Endothelial cell of umbilical vein (primary cell): ENCODE measurements around the gene ABHD14A. TPM values are rescaled to one million over a fixed set of nuclear protein-coding genes. Genes with fewer than 3 reads are reported as not detected.

Experiments used
- BruUV-seq: library from RNA; stranded (reverse); fragments of 400-500 nt; replicated peaks from 2 replicates; lab custom pipeline; 2021; lab: Mats Ljungman, UMichigan
- CTCF ChIA-PET: fragments of 300-600, 350-600 bp; sonication (Branson Sonifier 250); formaldehyde crosslinking; loops from one replicate; lab custom pipeline; 2021; ENCODE audit warnings: antibody characterized with exemption, inconsistent platforms; lab: Charles Lee
- POLR2A ChIA-PET: fragments of 300-600, 350-600 bp; sonication (Branson Sonifier 250); formaldehyde crosslinking; loops from one replicate; lab custom pipeline; 2021; ENCODE audit warnings: antibody characterized with exemption, inconsistent platforms; lab: Charles Lee
- DNase-seq: peaks from one replicate; pipeline ENCODE4 v3.0.0-alpha.2; 2011; ENCODE audit warnings: low read depth, low spot score
- FAIRE-seq: peaks from 2 replicates; lab custom pipeline; 2011; peaks lifted over from hg19 to GRCh38; lab: Jason Lieb, UNC
- H2AFZ ChIP-seq: 2 replicates; pipeline ENCODE4 v1.6.0; 2012; ENCODE audit warnings: low read depth, low read length, control low read depth, inconsistent platforms
- H3K27ac ChIP-seq: 2 replicates; pipeline ENCODE4 v1.5.1; 2011; ENCODE audit warnings: low read depth, mild to moderate bottlenecking, control low read depth, low read length, moderate library complexity; ENCODE audit not compliant: insufficient read depth
- H3K27me3 ChIP-seq, 2 experiments: 2 replicates each; pipeline versions ENCODE4 v1.6.0 to v1.6.1; 2011; ENCODE audit warnings: low read length in 2 of 2, mixed read lengths in 1 of 2; ENCODE audit not compliant: control insufficient read depth in 2 of 2, insufficient read depth in 2 of 2
- H3K36me3 ChIP-seq, 2 experiments: 2 replicates in 1 of 2; 3 replicates in 1 of 2; pipeline ENCODE4 v1.5.1; 2011; ENCODE audit warnings: low read length in 2 of 2, mild to moderate bottlenecking in 1 of 2, moderate library complexity in 1 of 2; ENCODE audit not compliant: control insufficient read depth in 2 of 2, insufficient read depth in 2 of 2; ENCODE audit errors: extremely low read depth in 1 of 2
- H3K4me1 ChIP-seq: 3 replicates; pipeline ENCODE4 v1.5.1; 2011; ENCODE audit warnings: mild to moderate bottlenecking, low read length; ENCODE audit not compliant: control insufficient read depth, insufficient read depth; ENCODE audit errors: extremely low read depth
- H3K4me2 ChIP-seq: 2 replicates; pipeline ENCODE4 v1.6.1; 2011; ENCODE audit warnings: low read length, control low read depth, mixed read lengths; ENCODE audit not compliant: insufficient read depth
- H3K4me3 ChIP-seq, 3 experiments: fragments of 200-600 bp in 1 of 3; sonication (generic), shearing (Covaris generic) in 1 of 3; replicated peaks in 1 of 3; 2 replicates each; pipeline ENCODE4 v1.5.1; 2011 to 2016; ENCODE audit warnings: control low read depth in 3 of 3, low read length in 3 of 3, mild to moderate bottlenecking in 2 of 3, inconsistent platforms in 1 of 3, low read depth in 1 of 3, moderate library complexity in 1 of 3; ENCODE audit not compliant: insufficient read depth in 1 of 3
- H3K79me2 ChIP-seq: 2 replicates; pipeline ENCODE4 v1.6.0; 2012; ENCODE audit warnings: low read length, inconsistent platforms; ENCODE audit not compliant: control insufficient read depth, insufficient read depth
- H3K9ac ChIP-seq: replicated peaks from 2 replicates; pipeline ENCODE3; 2011; ENCODE audit warnings: low read length, control low read depth; ENCODE audit not compliant: insufficient read depth; ENCODE audit errors: extremely low read depth
- H3K9me1 ChIP-seq: replicated peaks from 3 replicates; pipeline ENCODE4 v1.6.0; 2011; ENCODE audit warnings: mild to moderate bottlenecking, low read length; ENCODE audit not compliant: control insufficient read depth, insufficient read depth; ENCODE audit errors: extremely low read depth
- H3K9me3 ChIP-seq: replicated peaks from 2 replicates; pipeline ENCODE4 v1.5.1; 2012; ENCODE audit warnings: low read length, inconsistent platforms; ENCODE audit not compliant: control insufficient read depth, insufficient read depth
- H4K20me1 ChIP-seq: replicated peaks from 2 replicates; pipeline ENCODE3; 2011; ENCODE audit warnings: mild to moderate bottlenecking, low read length; ENCODE audit not compliant: control insufficient read depth, insufficient read depth; ENCODE audit errors: extremely low read depth
- EZH2 ChIP-seq: IDR thresholded peaks from 2 replicates; pipeline ENCODE4 v1.6.1; 2012; ENCODE audit warnings: borderline replicate concordance, low read depth, mild to moderate bottlenecking, moderate library complexity, low read length, inconsistent platforms; ENCODE audit not compliant: severe bottlenecking
- FOS ChIP-seq: IDR thresholded peaks from 2 replicates; pipeline ENCODE4 v1.6.1; 2011; ENCODE audit warnings: mild to moderate bottlenecking, low read length, moderate library complexity, borderline replicate concordance; ENCODE audit not compliant: insufficient read depth
- GATA2 ChIP-seq: IDR thresholded peaks from 2 replicates; pipeline ENCODE4 v1.7.0; 2011; ENCODE audit warnings: low read depth, mild to moderate bottlenecking, moderate library complexity, mixed read lengths, low read length; ENCODE audit not compliant: insufficient read length, insufficient read depth
- JUN ChIP-seq: IDR thresholded peaks from 2 replicates; pipeline ENCODE4 v1.6.1; 2011; ENCODE audit warnings: borderline replicate concordance, low read depth; ENCODE audit not compliant: insufficient read length, insufficient read depth
- MYC ChIP-seq: IDR thresholded peaks from one replicate; pipeline ENCODE4 v1.6.1; 2011; ENCODE audit warnings: mild to moderate bottlenecking, low read depth, low read length
- POLR2A ChIP-seq: IDR thresholded peaks from 2 replicates; pipeline ENCODE4 v1.6.1; 2012; ENCODE audit warnings: low read depth, mild to moderate bottlenecking, control low read depth, low read length
- POLR2AphosphoS5 ChIP-seq: IDR thresholded peaks from 2 replicates; pipeline ENCODE4 v1.6.1; 2012; ENCODE audit warnings: low read depth, mild to moderate bottlenecking, control low read depth, low read length, moderate library complexity; ENCODE audit not compliant: insufficient read depth
- dilution Hi-C: fragments of 300-500 bp; cut with MboI; formaldehyde crosslinking; loops from one replicate; pipeline ENCODE4 v1.15.0; 2019; ENCODE audit warnings: low sequenced_read_pairs; ENCODE audit not compliant: extremely low pct_ligation_motif_present
- intact Hi-C: fragments of 100-400 bp; cut with micrococcal nuclease; formaldehyde crosslinking; loops from one replicate; pipeline ENCODE4 v1.10.0; 2022
- polyA plus RNA-seq, 4 experiments: library from polyadenylated mRNA; depleted of rRNA in 3 of 4; stranded (reverse) in 3 of 4; unstranded in 1 of 4; fragments of >200 nt; gene quantifications; 2 replicates each; pipeline versions ENCODE4 v1.2.1 to v1.2.3, GENCODE V29; 2011 to 2012; ENCODE audit warnings: missing spikeins in 1 of 4
- total RNA-seq: library from RNA; stranded (reverse); gene quantifications from 2 replicates; pipeline ENCODE4 v1.2.3, GENCODE V29; 2021
- TF ChIP-seq, protein P1 (sequence below), 2 donors: IDR thresholded peaks; 1 replicate in 1 of 2; 2 replicates in 1 of 2; pipeline ENCODE4 v1.5.1; 2011; ENCODE audit warnings: low read length in 2 of 2, mild to moderate bottlenecking in 2 of 2, moderate library complexity in 2 of 2, control low read depth in 1 of 2, inconsistent platforms in 1 of 2, low read depth in 1 of 2; ENCODE audit not compliant: insufficient read depth in 1 of 2; ENCODE audit errors: extremely low read depth in 1 of 2
- TF ChIP-seq, protein P2 (sequence below): IDR thresholded peaks from 2 replicates; pipeline ENCODE4 v1.6.1; 2011; ENCODE audit not compliant: insufficient read depth, insufficient read length

Gene ABHD14A
- total and polyA plus RNA-seq, 2 donors (not counting 3 experiments of a cell fraction or from before 2014, with no cell fraction given) = 6.6 to 23.7 TPM

DNA sequence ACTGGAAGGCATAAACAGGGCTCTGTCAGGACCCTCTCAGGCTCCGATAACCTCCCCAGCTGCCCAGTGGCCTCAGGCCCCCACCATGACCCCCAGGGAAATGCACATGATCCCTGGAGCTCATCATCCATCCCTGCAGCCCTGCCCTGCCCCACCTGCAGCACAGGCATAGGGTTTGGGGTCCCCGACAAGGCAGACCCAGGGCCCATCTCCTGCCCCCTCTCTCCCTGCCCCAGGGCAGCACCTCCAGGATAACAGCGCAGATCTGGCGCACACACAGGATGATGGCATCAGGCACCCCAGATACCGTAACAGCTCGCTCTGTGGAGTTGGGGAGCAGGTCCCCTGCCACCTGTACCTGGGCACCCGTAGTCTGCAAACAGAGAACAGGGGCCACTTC lies 15.2 kb upstream of the ABHD14A start:
- H3K4me3 ChIP-seq = no peak overlapping the region
- POLR2A ChIA-PET = no interaction called here
- H3K4me1 ChIP-seq = no peaks in the 10 kb centered on the region
- H3K4me2 ChIP-seq = no peak overlapping the region
- no TSS peak for BruUV-seq
- TF ChIP-seq GATA2 (no peak), JUN (no peak), POLR2A (no peak)
- TF ChIP-seq, protein P1, sequence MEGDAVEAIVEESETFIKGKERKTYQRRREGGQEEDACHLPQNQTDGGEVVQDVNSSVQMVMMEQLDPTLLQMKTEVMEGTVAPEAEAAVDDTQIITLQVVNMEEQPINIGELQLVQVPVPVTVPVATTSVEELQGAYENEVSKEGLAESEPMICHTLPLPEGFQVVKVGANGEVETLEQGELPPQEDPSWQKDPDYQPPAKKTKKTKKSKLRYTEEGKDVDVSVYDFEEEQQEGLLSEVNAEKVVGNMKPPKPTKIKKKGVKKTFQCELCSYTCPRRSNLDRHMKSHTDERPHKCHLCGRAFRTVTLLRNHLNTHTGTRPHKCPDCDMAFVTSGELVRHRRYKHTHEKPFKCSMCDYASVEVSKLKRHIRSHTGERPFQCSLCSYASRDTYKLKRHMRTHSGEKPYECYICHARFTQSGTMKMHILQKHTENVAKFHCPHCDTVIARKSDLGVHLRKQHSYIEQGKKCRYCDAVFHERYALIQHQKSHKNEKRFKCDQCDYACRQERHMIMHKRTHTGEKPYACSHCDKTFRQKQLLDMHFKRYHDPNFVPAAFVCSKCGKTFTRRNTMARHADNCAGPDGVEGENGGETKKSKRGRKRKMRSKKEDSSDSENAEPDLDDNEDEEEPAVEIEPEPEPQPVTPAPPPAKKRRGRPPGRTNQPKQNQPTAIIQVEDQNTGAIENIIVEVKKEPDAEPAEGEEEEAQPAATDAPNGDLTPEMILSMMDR (IDR thresholded peaks at IDR 0.05; ENCODE audit: extremely low read depth in 1 of 2, insufficient read depth in 1 of 2, low read depth in 1 of 2, low read length in 2 of 2) = no peak
- FAIRE-seq = no peak
- no peak overlapping the region for H3K9ac ChIP-seq
- peaks cover 0 to 2% of the 10 kb centered on the region in 2 experiments for H3K36me3 ChIP-seq
- H4K20me1 ChIP-seq = no peaks in the 10 kb centered on the region
- H3K27ac ChIP-seq = no peak overlapping the region
- H3K9me3 ChIP-seq = no peaks in the 10 kb centered on the region
- no peaks in the 10 kb centered on the region for H3K9me1 ChIP-seq
- CTCF ChIA-PET = interaction anchor here (1.0 to 1.9 kb wide), 2 partner anchors 14 to 23 kb away, joined by 3 to 8 read pairs; partner anchors contain the start of gene ABHD14B
- H2AFZ ChIP-seq = no peak overlapping the region
- H3K79me2 ChIP-seq = no peaks in the 10 kb centered on the region
- peaks cover 2 to 4% of the 10 kb centered on the region in 2 experiments for H3K27me3 ChIP-seq
- intact Hi-C loops (no loop called here), dilution Hi-C loops (no loop called here)
- DNase-seq = no peak

GRCh38 chr3:51960386-51960785 lies 14.5 kb upstream of the ABHD14A start:
- Histone ChIP-seq H3K27me3 (no peaks in the 10 kb centered on the region), H3K4me1 (no peaks in the 10 kb centered on the region), H3K4me3 (no peak overlapping the region), H3K36me3 (peaks cover 0 to 2% of the 10 kb centered on the region in 2 experiments), H4K20me1 (no peaks in the 10 kb centered on the region), H3K9ac (no peak overlapping the region), H3K79me2 (no peaks in the 10 kb centered on the region), H3K9me1 (no peaks in the 10 kb centered on the region), H3K4me2 (no peak overlapping the region), H3K9me3 (no peaks in the 10 kb centered on the region), H3K27ac (no peak overlapping the region), H2AFZ (no peak overlapping the region)
- ChIA-PET POLR2A (no interaction called here), CTCF (interaction anchor here (4.1 kb wide), 1 partner anchor 13 kb away, joined by 20 read pairs; the partner anchor contains the start of gene ABHD14B)
- BruUV-seq = no TSS peak
- TF ChIP-seq FOS (no peak), POLR2AphosphoS5 (no peak), GATA2 (no peak), EZH2 (no peak), POLR2A (no peak), MYC (no peak), JUN (no peak)
- TF ChIP-seq, protein P2, sequence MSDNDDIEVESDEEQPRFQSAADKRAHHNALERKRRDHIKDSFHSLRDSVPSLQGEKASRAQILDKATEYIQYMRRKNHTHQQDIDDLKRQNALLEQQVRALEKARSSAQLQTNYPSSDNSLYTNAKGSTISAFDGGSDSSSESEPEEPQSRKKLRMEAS = no peak
- TF ChIP-seq, protein P1 (IDR thresholded peaks at IDR 0.05; ENCODE audit: extremely low read depth in 1 of 2, insufficient read depth in 1 of 2, low read depth in 1 of 2, low read length in 2 of 2) = no peak
- FAIRE-seq (no peak), DNase-seq (no peak)
- dilution Hi-C loops = no loop called here
- intact Hi-C loops = no loop called here
